Osteocyte (in vitro differentiated cells): ENCODE results near the gene ZBTB16. TPM values are rescaled to one million over a fixed set of nuclear protein-coding genes. Genes with fewer than 3 reads are reported as not detected.

Source experiments
- DNase-seq: peaks from one replicate; pipeline ENCODE4 v3.0.0; 2021; ENCODE audit warnings: mixed read lengths; ENCODE audit not compliant: unreplicated experiment; ENCODE audit errors: extremely low spot score
- H3K27ac Mint-ChIP-seq: one replicate; pipeline ENCODE4 v1.8.0; 2021; ENCODE audit warnings: mild to moderate bottlenecking, mixed read lengths; ENCODE audit not compliant: unreplicated experiment
- H3K27me3 Mint-ChIP-seq: one replicate; pipeline ENCODE4 v1.8.0; 2021; ENCODE audit warnings: mixed read lengths; ENCODE audit not compliant: unreplicated experiment
- H3K36me3 Mint-ChIP-seq: one replicate; pipeline ENCODE4 v1.8.0; 2021; ENCODE audit warnings: mixed read lengths; ENCODE audit not compliant: unreplicated experiment
- H3K4me1 Mint-ChIP-seq: one replicate; pipeline ENCODE4 v1.8.0; 2021; ENCODE audit warnings: mixed read lengths; ENCODE audit not compliant: unreplicated experiment
- H3K4me3 Mint-ChIP-seq: one replicate; pipeline ENCODE4 v1.8.0; 2021; ENCODE audit warnings: mild to moderate bottlenecking, moderate library complexity, mixed read lengths; ENCODE audit not compliant: unreplicated experiment
- H3K9me3 Mint-ChIP-seq: one replicate; pipeline ENCODE4 v1.8.0; 2021; ENCODE audit warnings: mixed read lengths; ENCODE audit not compliant: unreplicated experiment
- CTCF ChIP-seq: fragments of 200-600 bp; sonication (generic); IDR thresholded peaks from 2 replicates; pipeline ENCODE4 v1.5.0; 2021; ENCODE audit warnings: antibody characterized with exemption, mild to moderate bottlenecking, moderate library complexity
- total RNA-seq: library from RNA; stranded (reverse); gene quantifications from 2 replicates; pipeline ENCODE4 v1.2.1, GENCODE V29; 2021

The ZBTB16 gene
- total RNA-seq, 1 donor from 2014 or later, result 20.3 TPM

GRCh38 chr11:114260483-114260882 is 201.0 kb downstream of the ZBTB16 start:
- peaks cover 5% of the 10 kb centered on the region for H3K27me3 Mint-ChIP-seq
- no peak overlapping the region for H3K27ac Mint-ChIP-seq
- no peak overlapping the region for H3K4me3 Mint-ChIP-seq
- H3K4me1 Mint-ChIP-seq, result peaks cover 25% of the 10 kb centered on the region
- peaks cover 8% of the 10 kb centered on the region for H3K36me3 Mint-ChIP-seq
- TF ChIP-seq CTCF, result no peak
- DNase-seq, result no peak
- H3K9me3 Mint-ChIP-seq, result no peaks in the 10 kb centered on the region

DNA sequence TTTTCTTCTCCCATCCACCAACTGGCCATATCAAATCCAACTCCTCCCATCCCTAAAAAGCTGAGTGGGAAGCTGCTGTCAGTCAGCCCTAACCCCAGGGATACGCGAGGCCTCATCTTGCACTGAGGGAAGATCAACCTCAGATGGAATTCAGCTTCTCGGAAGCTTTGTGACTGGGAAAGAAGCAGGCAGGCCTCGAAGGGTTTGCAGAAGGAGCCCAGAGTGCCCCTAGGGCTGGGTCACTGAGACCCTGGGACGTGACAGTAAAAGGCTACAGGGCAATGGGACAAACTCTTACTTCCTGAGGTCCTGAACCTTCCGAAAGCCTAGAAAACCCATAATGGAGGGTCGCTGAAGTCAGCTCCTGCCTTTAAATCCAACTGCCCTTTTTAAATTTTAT is 202.3 kb downstream of the ZBTB16 start:
- Mint-ChIP-seq H3K27me3 (peaks cover 11% of the 10 kb centered on the region), H3K9me3 (no peaks in the 10 kb centered on the region), H3K36me3 (peaks cover 4% of the 10 kb centered on the region), H3K27ac (no peak overlapping the region), H3K4me3 (no peak overlapping the region), H3K4me1 (peaks cover 24% of the 10 kb centered on the region)
- no peak for TF ChIP-seq CTCF
- DNase-seq, result no peak

GRCh38 chr11:114262681-114263512 is 203.4 kb downstream of the ZBTB16 start:
- peak; percentile 87 for TF ChIP-seq CTCF
- Mint-ChIP-seq H3K36me3 (no peaks in the 10 kb centered on the region), H3K27me3 (peaks cover 16% of the 10 kb centered on the region), H3K27ac (no peak overlapping the region), H3K4me1 (peaks cover 15% of the 10 kb centered on the region), H3K9me3 (no peaks in the 10 kb centered on the region), H3K4me3 (no peak overlapping the region)
- no peak for DNase-seq

GRCh38 chr11:114263513-114264170 is 204.1 kb downstream of the ZBTB16 start:
- Mint-ChIP-seq H3K27ac (no peak overlapping the region), H3K4me3 (no peak overlapping the region), H3K4me1 (peaks cover 8% of the 10 kb centered on the region), H3K27me3 (peaks cover 16% of the 10 kb centered on the region), H3K36me3 (no peaks in the 10 kb centered on the region), H3K9me3 (no peaks in the 10 kb centered on the region)
- no peak for DNase-seq
- TF ChIP-seq CTCF, result no peak

GRCh38 chr11:114264381-114264780 is 204.9 kb downstream of the ZBTB16 start:
- Mint-ChIP-seq H3K27me3 (peaks cover 18% of the 10 kb centered on the region), H3K27ac (no peak overlapping the region), H3K4me1 (peaks cover 3% of the 10 kb centered on the region), H3K9me3 (no peaks in the 10 kb centered on the region), H3K4me3 (no peak overlapping the region), H3K36me3 (no peaks in the 10 kb centered on the region)
- TF ChIP-seq CTCF, result no peak
- DNase-seq, result no peak
